Activated CD4-positive, alpha-beta T cell treated with anti-CD3 and anti-CD28 coated beads, Interleukin-10, Interleukin-2, amounts not matched to agents 100 ng/mL and 50 ng/mL, durations not matched to agents 16 hours and 8 hours (primary cell): Measurements from ENCODE around the gene EML4.
A peak's percentile ranks its signal among the peaks of the same experiment; 100 is the strongest.
"Not testable (repeated sequence)": the region's sequence is repeated elsewhere in the genome, so short reads cannot be mapped to it uniquely, and the experiment has no call there.

Experiments used
- DNase-seq: peaks from one replicate; pipeline ENCODE4 v3.0.0-alpha.2; 2020

Gene EML4

GRCh38 chr2:42169100-42169873, at the start of gene EML4:
TSS of gene EML4 (plus strand) at chr2:42169353. CDS start at chr2:42169612, 259 bp downstream.
- DNase-seq: peak; percentile 96

GRCh38 chr2:42123426-42123825, 45.7 kb upstream of the EML4 start:
- no peak for DNase-seq

- DNase-seq: peak; percentile 82
These were observed 45.0 kb upstream of the EML4 start for GRCh38 chr2:42124011-42124785.

GRCh38 chr2:42125841-42126594, 43.1 kb upstream of the EML4 start:
- no peak for DNase-seq

- not testable (repeated sequence) for DNase-seq
These were observed 42.3 kb upstream of the EML4 start for GRCh38 chr2:42126873-42127272.

- no peak for DNase-seq
These were observed 41.4 kb upstream of the EML4 start for GRCh38 chr2:42127425-42128424.

- DNase-seq: no peak
These were observed 40.2 kb upstream of the EML4 start for GRCh38 chr2:42128721-42129486.

GRCh38 chr2:42129487-42129852, 39.7 kb upstream of the EML4 start:
- no peak for DNase-seq

GRCh38 chr2:42129947-42130346, 39.2 kb upstream of the EML4 start:
- DNase-seq: no peak

- DNase-seq: not testable (repeated sequence)
These were observed 38.3 kb upstream of the EML4 start for GRCh38 chr2:42130858-42131257.

GRCh38 chr2:42132191-42132965, 36.8 kb upstream of the EML4 start:
- no peak for DNase-seq

- peak; percentile 95 for DNase-seq
These were observed 36.0 kb upstream of the EML4 start for GRCh38 chr2:42132966-42133641.

GRCh38 chr2:42133771-42134195, 35.4 kb upstream of the EML4 start:
- DNase-seq: no peak

- not testable (repeated sequence) for DNase-seq
These were observed 34.7 kb upstream of the EML4 start for GRCh38 chr2:42134401-42134932.

- DNase-seq: peak; percentile 48
These were observed 33.5 kb upstream of the EML4 start for GRCh38 chr2:42135381-42136312.

GRCh38 chr2:42136782-42137124, 32.4 kb upstream of the EML4 start:
- DNase-seq: no peak

GRCh38 chr2:42137125-42137841, 31.9 kb upstream of the EML4 start:
- no peak for DNase-seq
